Ovary (tissue), 9 donors: ENCODE measurements around the gene ARHGEF6. TPM values are rescaled to one million over a fixed set of nuclear protein-coding genes. Genes with fewer than 3 reads are reported as not detected.

ENCODE experiments used
- DNase-seq, 5 donors: peaks; one replicate each; pipeline ENCODE4 v3.0.0-alpha.2; 2019 to 2020
- H3K27ac ChIP-seq, 2 donors: fragments of 200-600 bp; one replicate each; pipeline versions ENCODE4 v1.5.1 to v1.8.0; 2019 to 2022
- H3K27me3 ChIP-seq: fragments of 200-600 bp; one replicate; pipeline ENCODE4 v1.8.0; 2022
- H3K36me3 ChIP-seq: fragments of 200-600 bp; sonication (generic); one replicate; pipeline ENCODE4 v1.5.1; 2019
- H3K4me1 ChIP-seq: one replicate; pipeline ENCODE4 v1.8.1; 2013; ENCODE audit warnings: mild to moderate bottlenecking, moderate library complexity; ENCODE audit not compliant: insufficient read depth
- H3K4me3 ChIP-seq: fragments of 200-600 bp; sonication (generic); one replicate; pipeline ENCODE4 v1.5.1; 2017
- H3K9me3 ChIP-seq, 2 donors: fragments of 200-600 bp in 1 of 2; sonication (generic) in 1 of 2; one replicate each; pipeline versions ENCODE4 v1.5.1 to v1.8.1; 2013 to 2019; ENCODE audit warnings: mild to moderate bottlenecking in 1 of 2, moderate library complexity in 1 of 2
- CTCF ChIP-seq, 3 donors: fragments of 450-650 bp in 2 of 3; fragments of 200-600 bp in 1 of 3; IDR thresholded peaks; one replicate each; pipeline versions ENCODE4 v1.5.1 to v1.8.0; 2016 to 2022; ENCODE audit warnings: antibody characterized with exemption in 3 of 3, mild to moderate bottlenecking in 1 of 3
- EP300 ChIP-seq: sonication (generic); formaldehyde crosslinking; IDR thresholded peaks from one replicate; pipeline ENCODE4 v1.6.1; 2017; ENCODE audit warnings: antibody characterized with exemption
- POLR2A ChIP-seq: fragments of 450-650 bp; IDR thresholded peaks from one replicate; pipeline ENCODE4 v1.6.1; 2017; ENCODE audit warnings: antibody characterized with exemption, mild to moderate bottlenecking, moderate library complexity
- WGBS, 3 donors: extraction: QIAGEN DNeasy Blood & Tissue Kit in 1 of 3; methylation state at CpG; one replicate each; pipeline versions ENCODE4 v1.1.5 to v1.1.7; 2013 to 2017; 5-methylcytosine and 5-hydroxymethylcytosine counted together
- intact Hi-C, 4 donors: fragments of 100-400 bp; cut with DNase I; formaldehyde crosslinking; loops; one replicate each; pipeline versions ENCODE4 v1.11.0 to v1.15.1; 2022 to 2023
- polyA plus RNA-seq, 2 donors: library from polyadenylated mRNA; stranded (reverse); fragments of 200-250 nt in 1 of 2; fragments of 350-450 nt in 1 of 2; fragmentation: Illumina TruSeq in 1 of 2; extraction: RNeasy Lipid Tissue Mini Kit (QIAGEN cat#74804) in 1 of 2; gene quantifications; one replicate each; pipeline ENCODE4 v1.2.3, GENCODE V29; 2013 to 2014
- total RNA-seq, 7 donors: library from RNA; depleted of rRNA in 2 of 7; stranded (reverse); fragments of >200 nt in 2 of 7; fragmentation: NEBNext Ultra II Directional in 3 of 7; extraction: Animal tissue kit (Norgen Biotek cat#: 25700) in 3 of 7; gene quantifications; one replicate each; pipeline versions ENCODE4 v1.1.0 to v1.2.4, GENCODE V29; 2016 to 2023
- donor health status: DM: no; HTN: no; CAD: no; lungs with moderate emphysema.
- donor health status: DM: no; HTN: no; CAD: no.
- donor health status: Bipolar disorder and iron deficiency.
- donor health status: DM: yes; HTN: yes; CAD: no.
- donor health status: DM: no; HTN: no; CAD: no.
- donor health status: DM: yes; HTN: yes; CAD: no.

ARHGEF6 gene
- total and polyA plus RNA-seq, 9 donors: 9.5 to 37.9 (median 20.8) TPM

DNA sequence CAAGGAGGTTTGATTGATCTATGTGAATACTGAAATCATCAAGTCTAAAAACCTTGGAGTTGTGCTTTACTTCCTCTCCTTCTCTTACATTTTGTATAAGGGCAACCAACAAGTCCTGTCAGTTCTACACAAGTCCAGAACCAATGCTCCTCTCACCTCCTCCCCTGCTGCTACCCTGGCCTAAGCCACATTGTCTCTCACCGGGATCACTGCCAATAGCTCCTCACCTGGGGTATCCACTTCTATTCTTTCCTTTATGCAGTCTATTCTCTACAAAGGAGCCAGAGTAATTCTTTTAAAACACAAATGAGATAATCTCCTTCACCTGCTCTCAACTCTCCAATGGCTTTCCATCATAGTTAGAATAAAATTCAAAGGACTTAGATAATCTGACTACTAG, 13.3 kb upstream of the ARHGEF6 start:
- TF ChIP-seq POLR2A (no peak), CTCF (IDR thresholded peaks at IDR 0.05) (no peak), EP300 (no peak)
- DNase-seq: no peak
- Histone ChIP-seq H3K27ac (no peak overlapping the region), H3K4me3 (no peak overlapping the region), H3K9me3 (no peaks in the 10 kb centered on the region), H3K36me3 (no peaks in the 10 kb centered on the region), H3K4me1 (no peaks in the 10 kb centered on the region), H3K27me3 (no peaks in the 10 kb centered on the region)
- intact Hi-C loops: no loop called here
- WGBS, 3 donors: 39 to 64% (median 42%) methylated on average over 1 of the region's 1 CpG

DNA sequence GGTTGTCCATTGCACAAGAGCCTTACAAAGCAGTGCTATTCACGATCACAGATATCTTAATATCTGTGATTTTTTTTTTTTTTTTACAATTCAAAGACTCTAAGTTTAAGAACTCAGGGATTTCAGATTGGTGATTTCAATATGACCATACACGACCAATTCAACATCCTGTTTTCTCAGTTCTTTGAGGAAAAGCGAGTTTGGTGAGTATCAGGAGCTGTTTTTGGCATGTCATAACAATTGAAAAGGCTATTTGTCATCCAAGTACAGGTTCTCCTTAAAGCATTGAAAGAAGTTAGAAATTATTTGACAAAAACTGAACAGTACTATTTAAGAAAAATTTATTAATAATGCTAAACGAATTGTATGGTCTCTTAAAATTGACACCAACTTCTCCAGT, 9.1 kb upstream of the ARHGEF6 start:
- H3K4me1 ChIP-seq: no peaks in the 10 kb centered on the region
- TF ChIP-seq EP300: no peak
- no peaks in the 10 kb centered on the region for H3K36me3 ChIP-seq
- intact Hi-C loops: no loop called here
- no peak overlapping the region for H3K4me3 ChIP-seq
- 38 to 41% (median 41%) methylated on average over 4 of the region's 4 CpGs for WGBS, 3 donors
- DNase-seq: no peak
- no peak overlapping the region for H3K27ac ChIP-seq
- no peaks in the 10 kb centered on the region for H3K9me3 ChIP-seq
- no peaks in the 10 kb centered on the region for H3K27me3 ChIP-seq

DNA sequence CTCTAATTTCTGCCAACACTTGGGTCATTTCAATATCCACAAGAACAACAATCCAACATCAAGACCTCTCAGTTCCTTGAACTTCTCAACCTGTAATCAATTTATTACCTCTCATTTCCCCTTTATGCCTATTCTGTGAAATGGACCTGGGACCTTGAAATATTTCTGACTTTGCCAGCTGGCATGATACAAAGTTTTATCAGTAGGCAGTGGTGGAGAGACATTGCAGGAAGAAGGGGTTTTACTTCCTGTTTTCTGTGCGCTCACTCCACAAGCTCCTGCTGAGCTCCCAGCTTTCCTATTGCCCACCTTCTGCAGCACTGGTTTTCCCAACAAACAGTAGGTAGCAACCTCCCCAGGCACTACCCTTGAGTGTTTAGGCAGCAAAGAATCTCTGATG, 3.5 kb upstream of the ARHGEF6 start:
- Histone ChIP-seq H3K36me3 (no peaks in the 10 kb centered on the region), H3K9me3 (no peaks in the 10 kb centered on the region), H3K27ac (no peak overlapping the region), H3K27me3 (no peaks in the 10 kb centered on the region), H3K4me3 (no peak overlapping the region), H3K4me1 (no peaks in the 10 kb centered on the region)
- TF ChIP-seq POLR2A (no peak), EP300 (no peak), CTCF (IDR thresholded peaks at IDR 0.05) (no peak)
- no peak for DNase-seq
- 72 to 79% (median 74%) methylated on average over 1 of the region's 1 CpG for WGBS, 3 donors
- intact Hi-C loops: no loop called here

GRCh38 chrX:136783159-136783558, 2.4 kb upstream of the ARHGEF6 start:
- Histone ChIP-seq H3K4me3 (no peak overlapping the region), H3K9me3 (no peaks in the 10 kb centered on the region), H3K36me3 (no peaks in the 10 kb centered on the region), H3K4me1 (no peaks in the 10 kb centered on the region), H3K27me3 (no peaks in the 10 kb centered on the region), H3K27ac (no peak overlapping the region)
- no peak for DNase-seq
- intact Hi-C loops: no loop called here
- TF ChIP-seq EP300: no peak
- TF ChIP-seq CTCF (IDR thresholded peaks at IDR 0.05): no peak
- TF ChIP-seq POLR2A: no peak

DNA sequence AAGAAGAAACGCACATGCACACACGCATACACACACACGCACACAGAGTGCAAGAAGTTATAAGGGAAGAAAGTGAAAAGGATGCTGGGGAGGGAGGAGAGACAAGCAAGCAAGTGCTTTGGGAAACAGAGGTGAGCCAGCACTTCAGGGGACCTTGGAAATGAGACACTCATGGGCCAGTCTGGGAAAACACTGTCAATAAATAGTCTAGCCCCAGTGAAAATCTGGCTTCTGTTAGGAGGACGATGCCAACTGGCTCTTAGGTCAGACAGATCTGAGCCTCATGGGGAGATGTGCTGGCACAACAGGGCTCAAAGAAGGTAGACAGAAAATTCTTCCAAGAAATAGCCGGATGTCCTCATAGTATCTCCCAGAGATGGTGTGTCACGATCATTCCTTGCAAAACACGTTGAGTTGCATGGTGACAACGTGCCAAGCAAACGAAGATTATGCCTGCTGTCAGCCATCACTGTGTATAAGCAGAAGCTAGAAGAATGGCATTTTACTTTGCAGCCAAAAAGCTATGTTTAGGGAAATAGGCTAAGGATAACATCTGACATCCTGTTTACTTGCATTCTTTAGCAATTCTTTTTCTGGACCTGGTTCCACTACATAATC, 557 bp upstream of the ARHGEF6 start:
- Histone ChIP-seq H3K27me3 (no peaks in the 10 kb centered on the region), H3K4me3 (peak overlapping the region; percentile 13), H3K36me3 (no peaks in the 10 kb centered on the region), H3K4me1 (no peaks in the 10 kb centered on the region), H3K27ac (no peak overlapping the region), H3K9me3 (no peaks in the 10 kb centered on the region)
- 19 to 27% (median 24%) methylated on average over 9 of the region's 9 CpGs for WGBS, 3 donors
- TF ChIP-seq POLR2A (no peak), EP300 (no peak)
- intact Hi-C loops: no loop called here
- DNase-seq: no peak
